Left renal cortex interstitium (tissue), 4 donors: Measurements from ENCODE around the gene TRIM66. TPM values are rescaled to one million over a fixed set of nuclear protein-coding genes. Genes with fewer than 3 reads are reported as not detected.

Source experiments
- DNase-seq, 4 donors: peaks; one replicate each; pipeline ENCODE4 v3.0.0-alpha.2; 2013; ENCODE audit warnings: low read depth in 4 of 4, low spot score in 2 of 4, missing footprints in 1 of 4
- polyA plus RNA-seq, 4 donors: library from polyadenylated mRNA; unstranded; fragments of 120-200 nt; gene quantifications; one replicate each; pipeline ENCODE4 v1.2.1, GENCODE V29; 2013; ENCODE audit not compliant: insufficient read length in 4 of 4

TRIM66 gene
- polyA plus RNA-seq, 4 donors, result 2.9 to 13.1 (median 8.6) TPM

GRCh38 chr11:8661001-8661795 lies 21.3 kb downstream of the TRIM66 start:
- no peak for DNase-seq

- no peak for DNase-seq
These were observed 24.0 kb downstream of the TRIM66 start for GRCh38 chr11:8658321-8659057.

GRCh38 chr11:8656291-8656690 lies 26.2 kb downstream of the TRIM66 start:
- DNase-seq, result no peak

GRCh38 chr11:8654503-8654902 lies 28.0 kb downstream of the TRIM66 start:
- DNase-seq, result no peak

GRCh38 chr11:8652140-8652539 lies 30.3 kb downstream of the TRIM66 start:
- DNase-seq, result no peak

GRCh38 chr11:8650401-8650990 lies 32.0 kb downstream of the TRIM66 start:
- DNase-seq, result no peak

- DNase-seq, result no peak
These were observed 33.1 kb downstream of the TRIM66 start for GRCh38 chr11:8649361-8649760.

- no peak for DNase-seq
These were observed 35.6 kb downstream of the TRIM66 start for GRCh38 chr11:8646873-8647272.

- peak; percentile 18 to 44 (median 34) for DNase-seq
These were observed 40.1 kb downstream of the TRIM66 start for GRCh38 chr11:8642196-8642841.

- DNase-seq, result no peak
These were observed 41.1 kb downstream of the TRIM66 start for GRCh38 chr11:8641332-8641731.

- no peak for DNase-seq
These were observed 42.1 kb downstream of the TRIM66 start for GRCh38 chr11:8640267-8640906.

GRCh38 chr11:8639655-8640054 lies 42.8 kb downstream of the TRIM66 start:
- DNase-seq, result no peak

- DNase-seq, result no peak
These were observed 44.2 kb downstream of the TRIM66 start for GRCh38 chr11:8638300-8638699.

GRCh38 chr11:8636127-8636526 lies 46.3 kb downstream of the TRIM66 start:
- no peak for DNase-seq

GRCh38 chr11:8634498-8634897 lies 48.0 kb downstream of the TRIM66 start:
- no peak for DNase-seq

GRCh38 chr11:8631395-8632118 lies 50.9 kb downstream of the TRIM66 start:
- DNase-seq, result no peak

- DNase-seq, result no peak
These were observed 57.8 kb downstream of the TRIM66 start for GRCh38 chr11:8624698-8625097.

GRCh38 chr11:8621147-8621546 lies 61.3 kb downstream of the TRIM66 start:
- DNase-seq, result no peak

GRCh38 chr11:8617063-8617462 lies 65.4 kb downstream of the TRIM66 start:
- no peak for DNase-seq
